BLaER1 (cell line): ENCODE measurements around the gene LAMC1.

ENCODE experiments used
- H3K27ac ChIP-seq: shearing (Covaris generic); formaldehyde crosslinking; 2 replicates; pipeline ENCODE4 v1.8.1; 2022
- H3K27me3 ChIP-seq: shearing (Covaris generic); formaldehyde crosslinking; 2 replicates; pipeline ENCODE4 v1.8.1; 2022
- H3K36me3 ChIP-seq: shearing (Covaris generic); formaldehyde crosslinking; 2 replicates; pipeline ENCODE4 v1.8.1; 2022
- H3K4me1 ChIP-seq: shearing (Covaris generic); formaldehyde crosslinking; 2 replicates; pipeline ENCODE4 v1.8.1; 2022
- H3K4me2 ChIP-seq: shearing (Covaris generic); formaldehyde crosslinking; 2 replicates; pipeline ENCODE4 v1.8.1; 2022
- H3K4me3 ChIP-seq: shearing (Covaris generic); formaldehyde crosslinking; 2 replicates; pipeline ENCODE4 v1.8.1; 2022
- H3K9ac ChIP-seq: shearing (Covaris generic); formaldehyde crosslinking; 2 replicates; pipeline ENCODE4 v1.8.1; 2022
- H3K9me3 ChIP-seq: shearing (Covaris generic); formaldehyde crosslinking; 2 replicates; pipeline ENCODE4 v1.8.1; 2022
- H4K20me1 ChIP-seq: shearing (Covaris generic); formaldehyde crosslinking; 2 replicates; pipeline ENCODE4 v1.8.1; 2022
- Cebpa-rat ChIP-seq: shearing (Covaris generic); IDR thresholded peaks from 2 replicates; pipeline ENCODE4 v1.8.1; 2022

LAMC1 gene

GRCh38 chr1:183023146-183023600 lies at the start of gene LAMC1:
TSS of gene LAMC1 (plus strand) at chr1:183023420. CDS start at chr1:183023717, 297 bp downstream.
- Histone ChIP-seq H3K4me1 (peaks cover 51% of the 10 kb centered on the region), H3K27ac (peak within 1 kb of the TSS; percentile 97), H3K9ac (peak within 1 kb of the TSS; percentile 96)

GRCh38 chr1:182974506-182975191 lies 48.6 kb upstream of the LAMC1 start:
- H3K4me2 ChIP-seq, result no peak overlapping the region
- no peaks in the 10 kb centered on the region for H3K27me3 ChIP-seq
- H3K4me3 ChIP-seq, result no peak overlapping the region
- H3K9ac ChIP-seq, result no peak overlapping the region
- H3K9me3 ChIP-seq, result no peaks in the 10 kb centered on the region
- no peaks in the 10 kb centered on the region for H3K36me3 ChIP-seq
- no peaks in the 10 kb centered on the region for H3K4me1 ChIP-seq
- TF ChIP-seq Cebpa-rat, result no peak
- no peak overlapping the region for H3K27ac ChIP-seq
- H4K20me1 ChIP-seq, result no peaks in the 10 kb centered on the region

More at GRCh38 chr1:183023146-183023600, at the start of gene LAMC1:
- Histone ChIP-seq H3K4me3 (peak within 1 kb of the TSS; percentile 96), H4K20me1 (peaks cover 43% of the 10 kb centered on the region), H3K9me3 (no peaks in the 10 kb centered on the region), H3K4me2 (peak within 1 kb of the TSS; percentile 80), H3K36me3 (no peaks in the 10 kb centered on the region), H3K27me3 (no peaks in the 10 kb centered on the region)
- no peak for TF ChIP-seq Cebpa-rat

- TF ChIP-seq Cebpa-rat, result no peak
- H3K9me3 ChIP-seq, result peaks cover 4% of the 10 kb centered on the region; the same call in 1 of the 2 replicates
- no peaks in the 10 kb centered on the region for H3K27me3 ChIP-seq
- H3K36me3 ChIP-seq, result no peaks in the 10 kb centered on the region
- H4K20me1 ChIP-seq, result no peaks in the 10 kb centered on the region
- H3K27ac ChIP-seq, result no peak overlapping the region
- no peak overlapping the region for H3K4me3 ChIP-seq
- H3K4me1 ChIP-seq, result no peaks in the 10 kb centered on the region
- no peak overlapping the region for H3K9ac ChIP-seq
- H3K4me2 ChIP-seq, result no peak overlapping the region
These were observed 45.7 kb upstream of the LAMC1 start for GRCh38 chr1:182977480-182977879.

- H3K9me3 ChIP-seq, result peaks cover 4% of the 10 kb centered on the region; the same call in 1 of the 2 replicates
- H3K4me3 ChIP-seq, result no peak overlapping the region
- H3K4me2 ChIP-seq, result no peak overlapping the region
- no peak overlapping the region for H3K27ac ChIP-seq
- H3K9ac ChIP-seq, result no peak overlapping the region
- H3K27me3 ChIP-seq, result no peaks in the 10 kb centered on the region
- H4K20me1 ChIP-seq, result no peaks in the 10 kb centered on the region
- no peaks in the 10 kb centered on the region for H3K36me3 ChIP-seq
- H3K4me1 ChIP-seq, result no peaks in the 10 kb centered on the region
- TF ChIP-seq Cebpa-rat, result no peak
These were observed 44.9 kb upstream of the LAMC1 start for GRCh38 chr1:182978151-182978853.

GRCh38 chr1:182984138-182984537 lies 39.1 kb upstream of the LAMC1 start:
- H3K4me2 ChIP-seq, result no peak overlapping the region
- peaks cover 4% of the 10 kb centered on the region; the same call in 1 of the 2 replicates for H3K9me3 ChIP-seq
- TF ChIP-seq Cebpa-rat, result no peak
- no peak overlapping the region for H3K9ac ChIP-seq
- H3K36me3 ChIP-seq, result no peaks in the 10 kb centered on the region
- no peaks in the 10 kb centered on the region for H4K20me1 ChIP-seq
- no peak overlapping the region for H3K4me3 ChIP-seq
- no peak overlapping the region for H3K27ac ChIP-seq
- H3K27me3 ChIP-seq, result no peaks in the 10 kb centered on the region
- no peaks in the 10 kb centered on the region for H3K4me1 ChIP-seq

GRCh38 chr1:182984621-182985020 lies 38.6 kb upstream of the LAMC1 start:
- Histone ChIP-seq H3K27ac (no peak overlapping the region), H3K4me3 (no peak overlapping the region), H3K9me3 (peaks cover 4% of the 10 kb centered on the region; the same call in 1 of the 2 replicates), H3K27me3 (no peaks in the 10 kb centered on the region), H3K4me2 (no peak overlapping the region), H4K20me1 (no peaks in the 10 kb centered on the region), H3K9ac (no peak overlapping the region), H3K4me1 (no peaks in the 10 kb centered on the region), H3K36me3 (no peaks in the 10 kb centered on the region)
- no peak for TF ChIP-seq Cebpa-rat

GRCh38 chr1:182985876-182986275 lies 37.3 kb upstream of the LAMC1 start:
- Histone ChIP-seq H3K27ac (no peak overlapping the region), H3K4me3 (no peak overlapping the region), H3K9me3 (peaks cover 4% of the 10 kb centered on the region; the same call in 1 of the 2 replicates), H3K4me1 (no peaks in the 10 kb centered on the region), H3K27me3 (no peaks in the 10 kb centered on the region), H3K9ac (no peak overlapping the region), H3K36me3 (no peaks in the 10 kb centered on the region), H3K4me2 (no peak overlapping the region), H4K20me1 (no peaks in the 10 kb centered on the region)
- TF ChIP-seq Cebpa-rat, result no peak

GRCh38 chr1:182990413-182991144 lies 32.6 kb upstream of the LAMC1 start:
- no peaks in the 10 kb centered on the region for H3K9me3 ChIP-seq
- no peak overlapping the region for H3K27ac ChIP-seq
- H3K36me3 ChIP-seq, result no peaks in the 10 kb centered on the region
- no peaks in the 10 kb centered on the region for H3K27me3 ChIP-seq
- no peak for TF ChIP-seq Cebpa-rat
- no peak overlapping the region for H3K4me2 ChIP-seq
- no peak overlapping the region for H3K9ac ChIP-seq
- no peak overlapping the region for H3K4me3 ChIP-seq
- H4K20me1 ChIP-seq, result no peaks in the 10 kb centered on the region
- peaks cover 20% of the 10 kb centered on the region; the same call in 1 of the 2 replicates for H3K4me1 ChIP-seq

- H4K20me1 ChIP-seq, result no peaks in the 10 kb centered on the region
- TF ChIP-seq Cebpa-rat, result no peak
- no peak overlapping the region for H3K27ac ChIP-seq
- no peaks in the 10 kb centered on the region for H3K36me3 ChIP-seq
- 0 out of 2 replicates have a peak overlapping the region, but pooled peaks have one; percentile 16 for H3K4me2 ChIP-seq
- no peaks in the 10 kb centered on the region for H3K9me3 ChIP-seq
- no peak overlapping the region for H3K4me3 ChIP-seq
- no peaks in the 10 kb centered on the region for H3K27me3 ChIP-seq
- H3K9ac ChIP-seq, result no peak overlapping the region
- H3K4me1 ChIP-seq, result peaks cover 26% of the 10 kb centered on the region
These were observed 29.5 kb upstream of the LAMC1 start for GRCh38 chr1:182993746-182994145.
